GM12878 (cell line): ENCODE results near the gene CARD11. TPM values are rescaled to one million over a fixed set of nuclear protein-coding genes. Genes with fewer than 3 reads are reported as not detected.

Experiments
- ATAC-seq: fragments of 200-7000 bp; cut with Tn5 transposase; 3 replicates; pipeline ENCODE4 v1.9.1; 2020; ENCODE audit warnings: mild to moderate bottlenecking, moderate library complexity
- BruUV-seq: library from RNA; stranded (reverse); fragments of 400-500 nt; replicated peaks from 2 replicates; lab custom pipeline; 2021; lab: Mats Ljungman, UMichigan
- CTCF ChIA-PET: fragments of 300-600 bp; sonication (Branson Sonifier 250); formaldehyde crosslinking; extraction: SDS; loops from one replicate; lab custom pipeline; 2021; ENCODE audit warnings: inconsistent platforms; lab: Yijun Ruan, JAX
- POLR2A ChIA-PET: fragments of 350-600 bp; formaldehyde crosslinking; extraction: SDS; loops from one replicate; lab custom pipeline; 2021; ENCODE audit warnings: inconsistent platforms; lab: Charles Lee
- RAD21 ChIA-PET: fragments of 300-600 bp; sonication (Branson Sonifier 250); formaldehyde crosslinking; loops from one replicate; lab custom pipeline; 2023; ENCODE audit warnings: antibody characterized with exemption; ENCODE audit not compliant: unreplicated experiment; lab: Charles Lee
- SMC1A ChIA-PET: fragments of 300-600 bp; sonication (Branson Sonifier 250); formaldehyde crosslinking; loops from one replicate; lab custom pipeline; 2023; ENCODE audit not compliant: unreplicated experiment, uncharacterized antibody; lab: Charles Lee
- DNase-seq: peaks from one replicate; pipeline ENCODE4 v3.0.0-alpha.2; 2011; ENCODE audit warnings: low read depth, low spot score
- FAIRE-seq: peaks from 3 replicates; lab custom pipeline; 2011; peaks lifted over from hg19 to GRCh38; lab: Jason Lieb, UNC
- H2AFZ ChIP-seq: 2 replicates; pipeline ENCODE4 v1.6.0; 2011; ENCODE audit warnings: low read depth, low read length, control low read depth; ENCODE audit not compliant: control insufficient read depth
- H3K27ac ChIP-seq: 2 replicates; pipeline ENCODE4 v1.5.1; 2011; ENCODE audit warnings: control low read depth; ENCODE audit not compliant: control insufficient read depth, insufficient read depth
- H3K27me3 ChIP-seq, 2 experiments: replicated peaks in 1 of 2; 2 replicates each; pipeline versions ENCODE4 v1.6.0 to v1.6.1; 2011; ENCODE audit warnings: low read length in 1 of 2; ENCODE audit not compliant: control insufficient read depth in 2 of 2, insufficient read depth in 2 of 2
- H3K36me3 ChIP-seq, 2 experiments: 2 replicates each; pipeline ENCODE4 v1.5.1; 2011; ENCODE audit warnings: low read length in 1 of 2; ENCODE audit not compliant: control insufficient read depth in 2 of 2, insufficient read depth in 2 of 2
- H3K4me1 ChIP-seq: 2 replicates; pipeline ENCODE4 v1.6.1; 2011; ENCODE audit warnings: mild to moderate bottlenecking, low read length, moderate library complexity, mixed read lengths; ENCODE audit not compliant: control insufficient read depth, insufficient read depth
- H3K4me2 ChIP-seq: 2 replicates; pipeline ENCODE4 v1.6.0; 2011; ENCODE audit warnings: control low read depth; ENCODE audit not compliant: control insufficient read depth, insufficient read depth
- H3K4me3 ChIP-seq: fragments of 200-600 bp; sonication (generic); 2 replicates; pipeline ENCODE4 v1.5.1; 2016
- H3K79me2 ChIP-seq: 2 replicates; pipeline ENCODE4 v1.6.0; 2011; ENCODE audit warnings: low read length; ENCODE audit not compliant: control insufficient read depth, insufficient read depth
- H3K9ac ChIP-seq: 2 replicates; pipeline ENCODE4 v1.8.0; 2011; ENCODE audit warnings: low read length, control low read depth, mixed read lengths; ENCODE audit not compliant: control insufficient read depth, insufficient read depth
- H3K9me3 ChIP-seq: replicated peaks from 3 replicates; pipeline ENCODE4 v1.5.1; 2011; ENCODE audit warnings: mild to moderate bottlenecking, low read length; ENCODE audit not compliant: control insufficient read depth, insufficient read depth
- H4K20me1 ChIP-seq: 2 replicates; pipeline ENCODE4 v1.6.0; 2011; ENCODE audit not compliant: control insufficient read depth, insufficient read depth
- ESRRA ChIP-seq: IDR thresholded peaks from 2 replicates; pipeline ENCODE4 v1.6.1; 2012; ENCODE audit warnings: mild to moderate bottlenecking, low read length, improper control_type of control experiment
- KDM1A ChIP-seq: fragments of 200-600 bp; sonication (generic); IDR thresholded peaks from 2 replicates; pipeline ENCODE4 v1.6.1; 2016; ENCODE audit warnings: borderline replicate concordance
- NR2C2 ChIP-seq: IDR thresholded peaks from 2 replicates; pipeline ENCODE4 v1.6.1; 2011; ENCODE audit warnings: borderline replicate concordance, low read depth; ENCODE audit not compliant: control insufficient read depth, insufficient read length
- NR2F1 ChIP-seq: fragments of 450-650 bp; conservative IDR thresholded peaks from 2 replicates; pipeline ENCODE4 v1.6.1; 2017; ENCODE audit warnings: mild to moderate bottlenecking
- STAT1 ChIP-seq: fragments of 450-650 bp; conservative IDR thresholded peaks from 2 replicates; pipeline ENCODE4 v1.6.1; 2014; ENCODE audit warnings: antibody characterized with exemption, mild to moderate bottlenecking
- TARDBP ChIP-seq: IDR thresholded peaks from 2 replicates; pipeline ENCODE4 v1.6.1; 2016; ENCODE audit warnings: borderline replicate concordance
- WRNIP1 ChIP-seq: IDR thresholded peaks from 2 replicates; pipeline ENCODE4 v1.6.1; 2011; ENCODE audit warnings: low read depth, low read length, improper control_type of control experiment, borderline replicate concordance
- ZNF217 ChIP-seq: fragments of 450-650 bp; IDR thresholded peaks from 2 replicates; pipeline ENCODE4 v1.6.1; 2017; ENCODE audit warnings: antibody characterized with exemption, mild to moderate bottlenecking
- WGBS: methylation state at CpG from one replicate; pipeline ENCODE4 v1.1.6; 2016; ENCODE audit warnings: low lambda C conversion rate; ENCODE audit not compliant: insufficient replicate concordance, insufficient coverage; ENCODE audit errors: missing lambda C conversion rate; 5-methylcytosine and 5-hydroxymethylcytosine counted together
- in situ Hi-C: fragments of 300-500 bp; cut with MboI; formaldehyde crosslinking; loops from 9 replicates; pipeline ENCODE4 v1.14.3; 2018; ENCODE audit warnings: mixed read lengths
- intact Hi-C: fragments of 100-400 bp; cut with micrococcal nuclease; formaldehyde crosslinking; loops from one replicate; pipeline ENCODE4 v1.14.2; 2022; ENCODE audit not compliant: unreplicated experiment
- polyA plus RNA-seq, 11 experiments: library from polyadenylated mRNA; depleted of rRNA in 4 of 11; unstranded in 6 of 11; stranded (reverse) in 5 of 11; fragments of >200 nt; fragmentation: Nextera tagmentation in 4 of 11; fragmentation: Illumina TruSeq in 1 of 11; extraction: Ambion mirVana in 4 of 11; extraction: Trizol in 1 of 11; gene quantifications; 1 replicate in 1 of 11; 2 replicates in 10 of 11; pipeline versions ENCODE4 v1.2.1 to v1.2.3, GENCODE V29; 2011 to 2016; ENCODE audit warnings: inconsistent platforms in 2 of 11, missing spikeins in 2 of 11, low read depth in 1 of 11
- total RNA-seq, 4 experiments: library from RNA; depleted of rRNA in 3 of 4; stranded (reverse); fragments of >200 nt in 3 of 4; fragmentation: Illumina TruSeq in 1 of 4; extraction: Trizol in 1 of 4; gene quantifications; 2 replicates each; pipeline versions ENCODE4 v1.2.1 to v1.2.3, GENCODE V29; 2013 to 2021
- TF ChIP-seq, protein P1 (sequence below): IDR thresholded peaks from 2 replicates; pipeline ENCODE4 v1.6.1; 2011; ENCODE audit warnings: borderline replicate concordance, low read depth, mild to moderate bottlenecking, moderate library complexity, low read length; ENCODE audit not compliant: insufficient read depth, poor library complexity, severe bottlenecking
- TF ChIP-seq, protein P2 (sequence below): fragments of 450-650 bp; IDR thresholded peaks from 2 replicates; pipeline ENCODE4 v1.6.1; 2016; ENCODE audit warnings: mild to moderate bottlenecking
- TF ChIP-seq, protein P3 (sequence below): IDR thresholded peaks from 2 replicates; pipeline ENCODE4 v1.6.1; 2012; ENCODE audit warnings: low read depth, low read length, improper control_type of control experiment

CARD11 gene
- total and polyA plus RNA-seq, 10 of the 15 experiments (the other 5 are each of a cell fraction or from before 2014, with no cell fraction given) = 0.27 to 72.0 (median 28.4) TPM

DNA sequence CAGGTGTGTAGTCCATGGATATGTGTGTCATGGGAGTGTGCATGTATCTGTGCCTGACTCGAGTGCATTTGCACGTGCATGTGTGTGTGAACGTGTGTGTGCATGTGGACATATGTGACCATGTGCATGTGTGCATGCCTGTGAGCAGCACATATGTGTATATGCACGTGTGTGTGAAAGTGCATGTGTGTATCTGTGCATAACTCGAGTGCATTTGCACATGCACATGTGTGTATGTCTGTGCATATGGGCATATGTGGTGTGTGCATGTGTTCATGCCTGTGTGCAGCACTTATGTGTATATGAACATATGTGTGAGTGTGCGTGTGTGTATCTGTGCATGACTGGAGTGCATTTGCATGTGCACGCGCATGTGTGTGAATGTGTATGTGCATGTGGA, 164.3 kb downstream of the CARD11 start:
- POLR2A ChIA-PET = no interaction called here
- BruUV-seq = no TSS peak
- DNase-seq (no peak), ATAC-seq (no peak), FAIRE-seq (no peak)
- H3K79me2 ChIP-seq = no peaks in the 10 kb centered on the region
- intact Hi-C loops = no loop called here
- no peak overlapping the region for H3K4me3 ChIP-seq
- H3K27ac ChIP-seq = no peak overlapping the region
- CTCF ChIA-PET = interaction anchor here (2.8 kb wide), 1 partner anchor 14 kb away, joined by 16 read pairs; no protein-coding TSS in a partner anchor
- RAD21 ChIA-PET = no interaction called here
- 87% methylated on average over 8 of the region's 8 CpGs for WGBS
- no peaks in the 10 kb centered on the region for H3K27me3 ChIP-seq
- no peak overlapping the region for H3K9ac ChIP-seq
- H3K36me3 ChIP-seq = no peaks in the 10 kb centered on the region
- no peak overlapping the region for H3K4me2 ChIP-seq
- peaks cover 7% of the 10 kb centered on the region for H3K4me1 ChIP-seq
- in situ Hi-C loops = no loop called here
- H4K20me1 ChIP-seq = no peaks in the 10 kb centered on the region
- peak; percentile 32 for TF ChIP-seq NR2C2
- TF ChIP-seq, protein P1, sequence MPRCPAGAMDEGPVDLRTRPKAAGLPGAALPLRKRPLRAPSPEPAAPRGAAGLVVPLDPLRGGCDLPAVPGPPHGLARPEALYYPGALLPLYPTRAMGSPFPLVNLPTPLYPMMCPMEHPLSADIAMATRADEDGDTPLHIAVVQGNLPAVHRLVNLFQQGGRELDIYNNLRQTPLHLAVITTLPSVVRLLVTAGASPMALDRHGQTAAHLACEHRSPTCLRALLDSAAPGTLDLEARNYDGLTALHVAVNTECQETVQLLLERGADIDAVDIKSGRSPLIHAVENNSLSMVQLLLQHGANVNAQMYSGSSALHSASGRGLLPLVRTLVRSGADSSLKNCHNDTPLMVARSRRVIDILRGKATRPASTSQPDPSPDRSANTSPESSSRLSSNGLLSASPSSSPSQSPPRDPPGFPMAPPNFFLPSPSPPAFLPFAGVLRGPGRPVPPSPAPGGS = peak; percentile 69
- no peak for TF ChIP-seq NR2F1
- TF ChIP-seq ZNF217 = no peak
- TF ChIP-seq STAT1 = no peak
- no peak for TF ChIP-seq KDM1A
- no peak for TF ChIP-seq ESRRA
- TF ChIP-seq, protein P2, sequence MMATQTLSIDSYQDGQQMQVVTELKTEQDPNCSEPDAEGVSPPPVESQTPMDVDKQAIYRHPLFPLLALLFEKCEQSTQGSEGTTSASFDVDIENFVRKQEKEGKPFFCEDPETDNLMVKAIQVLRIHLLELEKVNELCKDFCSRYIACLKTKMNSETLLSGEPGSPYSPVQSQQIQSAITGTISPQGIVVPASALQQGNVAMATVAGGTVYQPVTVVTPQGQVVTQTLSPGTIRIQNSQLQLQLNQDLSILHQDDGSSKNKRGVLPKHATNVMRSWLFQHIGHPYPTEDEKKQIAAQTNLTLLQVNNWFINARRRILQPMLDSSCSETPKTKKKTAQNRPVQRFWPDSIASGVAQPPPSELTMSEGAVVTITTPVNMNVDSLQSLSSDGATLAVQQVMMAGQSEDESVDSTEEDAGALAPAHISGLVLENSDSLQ = no peak
- TF ChIP-seq, protein P3, sequence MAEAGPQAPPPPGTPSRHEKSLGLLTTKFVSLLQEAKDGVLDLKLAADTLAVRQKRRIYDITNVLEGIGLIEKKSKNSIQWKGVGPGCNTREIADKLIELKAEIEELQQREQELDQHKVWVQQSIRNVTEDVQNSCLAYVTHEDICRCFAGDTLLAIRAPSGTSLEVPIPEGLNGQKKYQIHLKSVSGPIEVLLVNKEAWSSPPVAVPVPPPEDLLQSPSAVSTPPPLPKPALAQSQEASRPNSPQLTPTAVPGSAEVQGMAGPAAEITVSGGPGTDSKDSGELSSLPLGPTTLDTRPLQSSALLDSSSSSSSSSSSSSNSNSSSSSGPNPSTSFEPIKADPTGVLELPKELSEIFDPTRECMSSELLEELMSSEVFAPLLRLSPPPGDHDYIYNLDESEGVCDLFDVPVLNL = no peak
- no peak for TF ChIP-seq WRNIP1
- TF ChIP-seq TARDBP = no peak
- SMC1A ChIA-PET = no interaction called here
- no peaks in the 10 kb centered on the region for H3K9me3 ChIP-seq
- H2AFZ ChIP-seq = no peak overlapping the region
